ENCODE data around the gene GNAS. TPM values are rescaled to one million over a fixed set of nuclear protein-coding genes. Genes with fewer than 3 reads are reported as not detected.

Gene GNAS
- total RNA-seq, 1 experiment from 2014 or later = 629 TPM

DNA sequence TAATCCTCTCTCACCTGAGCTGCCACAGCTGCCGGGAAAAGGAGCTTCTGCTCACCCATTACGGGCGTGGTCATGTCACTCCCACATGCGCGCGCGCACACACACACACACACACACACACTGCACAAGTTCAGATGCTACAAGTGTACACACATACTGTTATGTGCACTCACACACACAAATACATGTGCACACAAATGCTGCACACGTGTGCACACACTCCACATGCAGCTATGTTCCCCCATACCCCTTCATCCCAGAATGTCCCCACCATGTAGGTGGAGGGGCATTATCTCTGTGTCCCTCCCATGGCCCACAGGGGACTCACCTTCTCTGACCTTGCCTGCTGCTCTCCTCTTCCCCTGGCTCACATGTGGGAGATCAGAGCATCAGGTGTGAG is 39.1 kb upstream of the GNAS start:
- TF ChIP-seq CTCF (IDR thresholded peaks at IDR 0.05; ENCODE audit: unreplicated experiment) = no peak
- Mint-ChIP-seq H3K9me3 (ENCODE audit: unreplicated experiment) (no peaks in the 10 kb centered on the region), H3K4me3 (ENCODE audit: unreplicated experiment) (no peak overlapping the region), H3K36me3 (ENCODE audit: insufficient read depth, unreplicated experiment) (no peaks in the 10 kb centered on the region), H3K27ac (ENCODE audit: low read depth, unreplicated experiment) (no peak overlapping the region), H3K4me1 (ENCODE audit: insufficient read depth, unreplicated experiment) (peaks cover 4% of the 10 kb centered on the region), H3K27me3 (ENCODE audit: insufficient read depth, unreplicated experiment) (peaks cover 52% of the 10 kb centered on the region)
- CTCF ChIA-PET = interaction anchor here (0.6 to 0.7 kb wide), 2 partner anchors 15 to 389 kb away, joined by 3 read pairs; no protein-coding TSS in a partner anchor
- BruUV-seq (replicated peaks) = no TSS peak
- POLR2A ChIA-PET = no interaction called here
- intact Hi-C loops (cut with micrococcal nuclease) = no loop called here
- no peak for DNase-seq (ENCODE audit: unreplicated experiment)

GRCh38 chr20:58815448-58815847 is 37.1 kb upstream of the GNAS start:
- CTCF ChIA-PET = interaction anchor here (0.6 kb wide), 1 partner anchor 207 kb away, joined by 3 read pairs; no protein-coding TSS in a partner anchor
- no peaks in the 10 kb centered on the region for H3K9me3 Mint-ChIP-seq (ENCODE audit: unreplicated experiment)
- intact Hi-C loops (cut with micrococcal nuclease) = no loop called here

GRCh38 chr20:58816051-58816450 is 36.5 kb upstream of the GNAS start:
- BruUV-seq (replicated peaks) = no TSS peak
- H3K4me3 Mint-ChIP-seq (ENCODE audit: unreplicated experiment) = no peak overlapping the region
- intact Hi-C loops (cut with micrococcal nuclease) = no loop called here
- CTCF ChIA-PET = interaction anchor here (0.6 kb wide), 1 partner anchor 658 kb away, joined by 3 read pairs; no protein-coding TSS in a partner anchor
- no peak for TF ChIP-seq CTCF (IDR thresholded peaks at IDR 0.05; ENCODE audit: unreplicated experiment)
- DNase-seq (ENCODE audit: unreplicated experiment) = no peak
- no peaks in the 10 kb centered on the region for H3K9me3 Mint-ChIP-seq (ENCODE audit: unreplicated experiment)
- peaks cover 4% of the 10 kb centered on the region for H3K36me3 Mint-ChIP-seq (ENCODE audit: insufficient read depth, unreplicated experiment)
- POLR2A ChIA-PET = no interaction called here
- H3K4me1 Mint-ChIP-seq (ENCODE audit: insufficient read depth, unreplicated experiment) = peaks cover 12% of the 10 kb centered on the region
- no peak overlapping the region for H3K27ac Mint-ChIP-seq (ENCODE audit: low read depth, unreplicated experiment)
- peaks cover 35% of the 10 kb centered on the region for H3K27me3 Mint-ChIP-seq (ENCODE audit: insufficient read depth, unreplicated experiment)

More at GRCh38 chr20:58815448-58815847, 37.1 kb upstream of the GNAS start:
- H3K4me1 Mint-ChIP-seq (ENCODE audit: insufficient read depth, unreplicated experiment) = peaks cover 12% of the 10 kb centered on the region
- no peak overlapping the region for H3K4me3 Mint-ChIP-seq (ENCODE audit: unreplicated experiment)
- DNase-seq (ENCODE audit: unreplicated experiment) = no peak
- peaks cover 4% of the 10 kb centered on the region for H3K36me3 Mint-ChIP-seq (ENCODE audit: insufficient read depth, unreplicated experiment)
- BruUV-seq (replicated peaks) = no TSS peak
- TF ChIP-seq CTCF (IDR thresholded peaks at IDR 0.05; ENCODE audit: unreplicated experiment) = no peak
- H3K27me3 Mint-ChIP-seq (ENCODE audit: insufficient read depth, unreplicated experiment) = peaks cover 41% of the 10 kb centered on the region
- no peak overlapping the region for H3K27ac Mint-ChIP-seq (ENCODE audit: low read depth, unreplicated experiment)
- POLR2A ChIA-PET = no interaction called here

- no peak overlapping the region for H3K27ac Mint-ChIP-seq (ENCODE audit: low read depth, unreplicated experiment)
- H3K4me3 Mint-ChIP-seq (ENCODE audit: unreplicated experiment) = no peak overlapping the region
- no TSS peak for BruUV-seq (replicated peaks)
- ChIA-PET CTCF (interaction anchor here (1.0 kb wide), 1 partner anchor 12 kb away, joined by 3 read pairs; no protein-coding TSS in a partner anchor), POLR2A (no interaction called here)
- peaks cover 4% of the 10 kb centered on the region for H3K36me3 Mint-ChIP-seq (ENCODE audit: insufficient read depth, unreplicated experiment)
- no peak for TF ChIP-seq CTCF (IDR thresholded peaks at IDR 0.05; ENCODE audit: unreplicated experiment)
- intact Hi-C loops (cut with micrococcal nuclease) = no loop called here
- no peaks in the 10 kb centered on the region for H3K9me3 Mint-ChIP-seq (ENCODE audit: unreplicated experiment)
- H3K27me3 Mint-ChIP-seq (ENCODE audit: insufficient read depth, unreplicated experiment) = peaks cover 24% of the 10 kb centered on the region
- DNase-seq (ENCODE audit: unreplicated experiment) = no peak
- H3K4me1 Mint-ChIP-seq (ENCODE audit: insufficient read depth, unreplicated experiment) = peaks cover 12% of the 10 kb centered on the region
Observed at GRCh38 chr20:58816957-58817651, 35.4 kb upstream of the GNAS start.
